SHP77 (cell line): ENCODE results near the gene COX6B1.
"Not testable (repeated sequence)": the region's sequence is repeated elsewhere in the genome, so short reads cannot be mapped to it uniquely, and the experiment has no call there.

Source experiments
- DNase-seq, 2 experiments: peaks; one replicate each; lab custom pipeline; 2025; lab: John Stamatoyannopoulos, UW

The COX6B1 gene

GRCh38 chr19:35636651-35637050 is 11.5 kb upstream of the COX6B1 start:
- no peak for DNase-seq

DNA sequence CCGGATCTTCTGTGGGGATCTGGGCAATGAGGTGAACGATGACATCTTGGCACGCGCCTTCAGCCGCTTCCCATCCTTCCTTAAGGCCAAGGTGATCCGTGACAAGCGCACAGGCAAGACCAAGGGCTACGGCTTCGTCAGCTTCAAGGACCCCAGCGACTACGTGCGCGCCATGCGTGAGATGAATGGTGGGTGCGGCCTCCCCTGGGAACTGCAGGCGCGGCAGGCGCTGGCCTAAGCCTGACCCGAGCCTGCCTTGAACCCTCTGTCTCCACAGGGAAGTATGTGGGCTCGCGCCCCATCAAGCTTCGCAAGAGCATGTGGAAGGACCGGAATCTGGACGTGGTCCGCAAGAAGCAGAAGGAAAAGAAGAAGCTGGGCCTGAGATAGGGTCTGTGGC is 11.0 kb upstream of the COX6B1 start:
- no peak for DNase-seq

DNA sequence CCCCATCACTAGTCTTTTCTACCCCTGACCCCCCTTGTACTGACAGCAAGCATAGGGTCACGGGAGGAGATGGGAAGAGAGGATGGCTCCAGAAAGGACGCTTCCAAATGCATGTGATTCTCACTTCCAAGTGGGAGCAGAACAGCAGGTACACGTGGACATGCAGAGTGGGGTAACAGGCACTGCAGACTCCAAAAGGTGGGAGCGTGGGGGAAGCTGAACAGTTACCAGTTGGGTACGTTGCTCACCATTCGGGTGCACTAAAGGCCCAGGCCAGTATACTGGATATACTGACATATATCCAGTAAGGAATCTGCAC is 8.8 kb upstream of the COX6B1 start:
- no peak for DNase-seq

DNA sequence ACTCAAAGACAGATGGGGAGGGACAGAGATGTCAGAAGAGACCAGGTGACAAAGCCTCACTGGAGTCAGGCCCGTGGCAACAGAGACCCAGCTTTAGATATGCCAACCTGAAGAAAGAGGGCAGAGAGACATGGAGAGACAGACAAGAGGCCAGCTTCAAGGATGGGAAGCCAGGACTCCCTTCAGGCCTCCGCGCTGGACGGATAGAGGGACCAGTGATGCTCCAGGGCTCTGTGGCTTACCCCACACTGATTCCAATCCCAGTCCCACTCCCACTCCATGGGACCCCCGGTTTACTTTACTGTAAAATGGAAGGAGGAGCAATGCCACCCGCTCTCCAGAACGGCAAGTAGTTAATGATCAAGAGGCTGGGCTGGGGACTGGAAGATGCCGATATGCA is 8.3 kb upstream of the COX6B1 start:
- no peak for DNase-seq

- DNase-seq, result no peak
Observed at GRCh38 chr19:35641515-35642151, 6.5 kb upstream of the COX6B1 start, which contains the start of gene ETV2. ETV2 (plus strand) TSS chr19:35641745; CDS start chr19:35642461, 716 bp downstream.

GRCh38 chr19:35642312-35642711 is 5.8 kb upstream of the COX6B1 start:
- no peak for DNase-seq

GRCh38 chr19:35642798-35643254 is 5.3 kb upstream of the COX6B1 start:
- no peak for DNase-seq

- DNase-seq, result peak; percentile 79
Observed at GRCh38 chr19:35643255-35644205, 4.6 kb upstream of the COX6B1 start.

GRCh38 chr19:35644206-35644986 is 3.7 kb upstream of the COX6B1 start:
- DNase-seq, result peak; percentile 93 to 94

- DNase-seq, result peak; percentile 60 to 71
Observed at GRCh38 chr19:35644987-35645679, 3.0 kb upstream of the COX6B1 start.

- no peak for DNase-seq
Observed at GRCh38 chr19:35645680-35646511, 2.2 kb upstream of the COX6B1 start.

DNA sequence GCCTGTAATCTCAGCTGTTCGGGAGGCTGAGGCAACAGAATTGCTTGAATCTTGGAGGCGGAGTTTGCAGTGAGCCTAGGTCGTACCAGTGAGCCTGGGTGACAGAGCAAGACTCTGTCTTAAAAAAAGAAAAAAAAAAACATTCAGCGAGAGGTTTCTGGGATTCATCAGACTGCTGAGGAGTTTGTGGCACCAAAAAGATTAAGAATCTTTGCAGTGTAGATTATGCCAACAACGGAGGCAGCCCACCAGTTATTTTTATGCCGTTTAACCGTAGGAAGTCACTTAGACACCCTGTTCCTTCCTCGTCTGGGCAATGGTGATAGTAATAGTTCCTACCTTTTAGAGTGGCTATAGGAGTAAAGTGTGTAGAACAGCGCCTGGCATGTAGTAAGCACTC is 2.5 kb downstream of the COX6B1 start:
- DNase-seq, result no peak

DNA sequence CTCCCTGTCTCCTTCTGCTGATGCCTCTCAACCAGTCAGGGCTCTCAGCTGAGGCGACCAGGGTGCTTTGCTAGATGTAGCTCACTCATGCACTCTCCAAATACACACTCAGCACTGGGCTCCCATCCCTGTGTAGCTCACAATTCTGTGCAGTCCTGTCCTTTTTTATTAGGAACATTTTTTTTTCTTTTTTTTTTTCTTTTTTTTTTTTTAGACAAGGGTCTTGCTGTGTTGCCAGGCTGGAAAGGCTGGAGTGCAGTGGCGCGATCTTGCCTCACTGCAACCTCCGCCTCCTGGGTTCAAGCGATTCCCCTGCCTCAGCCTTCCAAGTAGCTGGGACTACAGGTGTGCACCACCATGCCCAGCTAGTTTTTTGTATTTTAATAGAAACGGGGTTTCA is 6.7 kb downstream of the COX6B1 start:
- not testable (repeated sequence) for DNase-seq

DNA sequence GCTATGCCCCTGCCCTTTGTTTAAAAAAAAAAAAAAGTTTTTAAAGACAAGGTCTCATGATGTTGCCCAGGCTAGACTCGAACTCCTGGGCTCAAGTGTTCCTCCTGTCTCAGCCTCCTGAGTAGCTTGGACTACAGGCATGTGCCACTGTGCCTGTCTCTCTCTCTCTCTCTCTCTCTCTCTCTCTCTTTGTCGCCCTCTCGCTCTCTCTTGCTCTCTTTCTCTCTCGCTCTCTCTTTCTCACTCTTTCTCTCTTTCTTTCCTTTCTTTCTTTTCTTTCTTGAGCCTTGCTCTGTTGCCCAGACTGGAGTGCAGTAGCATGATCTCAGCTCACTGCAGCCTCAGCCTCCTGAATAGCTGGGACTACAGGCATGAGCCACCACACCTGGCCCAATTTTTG is 7.5 kb downstream of the COX6B1 start:
- DNase-seq, result no peak

DNA sequence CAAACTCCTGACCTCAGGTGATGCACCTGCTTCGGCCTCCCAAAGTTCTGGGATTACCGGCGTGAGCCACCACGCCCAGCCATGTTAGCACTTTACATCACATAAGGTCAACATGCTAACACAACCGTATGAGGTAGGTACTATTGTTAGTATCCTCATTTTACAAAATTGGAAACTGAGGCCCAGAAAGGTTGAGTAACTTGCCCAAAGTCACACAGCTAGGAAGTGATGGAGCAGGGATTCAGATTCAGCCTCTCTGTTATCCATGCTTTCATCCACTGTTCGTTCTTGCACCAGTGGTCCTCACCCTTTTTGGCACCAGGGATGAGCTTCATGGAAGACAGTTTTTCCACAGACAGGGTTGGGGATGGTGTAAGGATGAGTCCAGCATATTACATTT is 8.6 kb downstream of the COX6B1 start:
- no peak for DNase-seq

- peak; percentile 7 to 16 for DNase-seq
Observed at GRCh38 chr19:35657904-35658700, 10.0 kb downstream of the COX6B1 start.

DNA sequence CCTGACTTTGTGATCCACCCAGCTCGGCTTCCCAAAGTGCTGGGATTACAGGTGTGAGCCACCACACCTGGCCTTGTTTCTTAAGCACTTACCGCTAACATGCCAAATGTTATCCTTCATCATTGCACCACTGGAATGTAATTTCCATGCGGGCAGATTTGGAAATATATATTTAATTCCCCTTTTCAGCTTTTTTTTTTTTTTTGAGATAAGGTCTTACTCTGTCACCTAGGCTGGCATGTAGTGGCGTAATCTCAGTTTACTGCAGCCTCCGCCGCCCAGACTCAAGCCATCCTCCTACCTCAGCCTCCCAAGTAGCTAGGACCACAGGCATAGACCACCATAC is 13.8 kb downstream of the COX6B1 start:
- no peak for DNase-seq

DNA sequence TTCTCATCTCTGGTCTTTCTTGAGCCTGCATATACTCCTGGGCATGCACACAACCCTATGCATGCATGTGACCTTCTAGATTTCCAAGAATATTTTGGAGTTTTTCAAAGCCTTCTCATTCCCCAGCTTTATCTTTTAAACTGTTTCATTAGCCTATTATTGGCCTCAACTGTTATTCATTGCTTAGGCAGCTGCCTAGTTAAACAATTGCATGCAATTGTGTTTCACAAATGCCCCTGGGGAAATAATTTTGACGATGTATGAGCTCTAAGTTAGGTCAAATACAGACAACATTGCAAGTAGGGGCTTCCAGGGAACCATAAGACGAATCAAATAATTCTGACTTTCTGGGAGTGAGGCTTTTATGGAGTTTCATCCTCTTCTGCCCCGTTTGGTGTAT is 15.9 kb downstream of the COX6B1 start:
- DNase-seq, result no peak

DNA sequence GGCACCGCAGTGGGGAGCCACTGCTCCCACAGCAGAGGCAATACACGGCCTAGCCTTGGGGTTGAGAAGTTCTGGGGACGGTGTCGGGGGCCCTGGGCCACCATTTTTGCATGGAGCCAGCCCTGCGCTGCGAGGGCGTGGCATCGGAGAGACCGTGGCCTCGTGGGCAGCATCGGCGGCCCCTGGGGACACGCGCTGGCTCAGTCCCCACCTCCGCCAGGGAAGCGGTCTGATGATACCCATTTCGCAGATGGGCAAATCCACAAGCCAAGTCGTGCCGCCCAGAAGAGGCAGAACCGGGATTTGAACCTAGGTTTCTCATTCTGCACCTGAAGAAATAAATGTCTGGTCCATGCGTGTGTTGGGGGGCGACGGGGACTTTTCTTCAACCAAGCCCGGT is 17.0 kb downstream of the COX6B1 start:
- DNase-seq, result no peak

GRCh38 chr19:35665604-35666003 is 17.5 kb downstream of the COX6B1 start:
- no peak for DNase-seq
